HepG2 (cell line): Measurements from ENCODE around the gene TSGA10. TPM values are rescaled to one million over a fixed set of nuclear protein-coding genes. Genes with fewer than 3 reads are reported as not detected.

ENCODE experiments used
- ATAC-seq: fragments of 200-7000 bp; cut with Tn5 transposase; 3 replicates; pipeline ENCODE4 v1.9.1; 2020; ENCODE audit warnings: mild to moderate bottlenecking, moderate library complexity
- BruUV-seq: library from RNA; stranded (reverse); fragments of 400-500 nt; replicated peaks from 2 replicates; lab custom pipeline; 2021; lab: Mats Ljungman, UMichigan
- CTCF ChIA-PET: fragments of 300-600 bp; formaldehyde crosslinking; extraction: SDS; loops from one replicate; lab custom pipeline; 2021; ENCODE audit warnings: low total read pairs, inconsistent platforms, low intra/inter-chr PET ratio; lab: Yijun Ruan, JAX
- POLR2A ChIA-PET: fragments of 350-600 bp; sonication (Branson Sonifier 250); formaldehyde crosslinking; loops from one replicate; lab custom pipeline; 2020; ENCODE audit warnings: antibody characterized with exemption, inconsistent platforms; lab: Yijun Ruan, JAX
- DNase-seq: peaks from one replicate; pipeline ENCODE4 v3.0.0-alpha.2; 2015; ENCODE audit warnings: low spot score
- FAIRE-seq: peaks from 3 replicates; lab custom pipeline; 2011; peaks lifted over from hg19 to GRCh38; lab: Jason Lieb, UNC
- H2AFZ ChIP-seq: one replicate; pipeline ENCODE4 v1.6.1; 2011; ENCODE audit warnings: low read length, inconsistent platforms
- H3K27ac ChIP-seq: fragments of 300-600 bp; 3 replicates; pipeline ENCODE4 v1.8.0; 2011; ENCODE audit warnings: mixed run types, mild to moderate bottlenecking, mixed read lengths, low read length, inconsistent platforms; ENCODE audit not compliant: insufficient read depth; ENCODE audit errors: extremely low read length
- H3K27me3 ChIP-seq, 2 experiments: fragments of 200-600 bp in 1 of 2; 2 replicates in 1 of 2; 3 replicates in 1 of 2; pipeline versions ENCODE4 v1.6.0 to v1.8.0; 2011; ENCODE audit warnings: low read length in 2 of 2, mild to moderate bottlenecking in 2 of 2, moderate library complexity in 2 of 2, inconsistent platforms in 1 of 2; ENCODE audit not compliant: insufficient read depth in 2 of 2, control insufficient read depth in 1 of 2
- H3K36me3 ChIP-seq, 2 experiments: fragments of 200-600 bp in 1 of 2; replicated peaks in 1 of 2; 2 replicates in 1 of 2; 3 replicates in 1 of 2; pipeline versions ENCODE4 v1.5.1 to v1.8.0; 2011; ENCODE audit warnings: low read length in 2 of 2, inconsistent platforms in 1 of 2; ENCODE audit not compliant: insufficient read depth in 2 of 2, control insufficient read depth in 1 of 2
- H3K4me1 ChIP-seq: 2 replicates; pipeline ENCODE4 v1.5.1; 2012; ENCODE audit warnings: low read length, inconsistent platforms; ENCODE audit not compliant: insufficient read depth
- H3K4me2 ChIP-seq: 2 replicates; pipeline ENCODE4 v1.6.0; 2011; ENCODE audit warnings: low read depth, low read length, inconsistent platforms
- H3K4me3 ChIP-seq, 3 experiments: fragments of 200-600 bp in 1 of 3; sonication (generic), shearing (Covaris generic) in 1 of 3; replicated peaks in 1 of 3; 2 replicates each; pipeline ENCODE4 v1.5.1; 2011 to 2016; ENCODE audit warnings: low read length in 3 of 3, inconsistent platforms in 2 of 3, low read depth in 2 of 3, mild to moderate bottlenecking in 2 of 3, control low read depth in 1 of 3, mixed read lengths in 1 of 3; ENCODE audit not compliant: insufficient read depth in 1 of 3
- H3K79me2 ChIP-seq: one replicate; pipeline ENCODE4 v1.6.1; 2011; ENCODE audit warnings: low read length, inconsistent platforms; ENCODE audit not compliant: insufficient read depth
- H3K9ac ChIP-seq: 2 replicates; pipeline ENCODE4 v1.6.0; 2011; ENCODE audit warnings: mild to moderate bottlenecking, low read depth, low read length, inconsistent platforms; ENCODE audit not compliant: insufficient read depth
- H3K9me3 ChIP-seq: 2 replicates; pipeline ENCODE4 v1.5.1; 2012; ENCODE audit warnings: mild to moderate bottlenecking, low read length
- H4K20me1 ChIP-seq: 2 replicates; pipeline ENCODE4 v1.6.0; 2011; ENCODE audit warnings: inconsistent platforms, mild to moderate bottlenecking, low read length, moderate library complexity; ENCODE audit not compliant: insufficient read depth
- BCL3 ChIP-seq: sonication (generic); formaldehyde crosslinking; IDR thresholded peaks from 2 replicates; pipeline ENCODE4 v1.5.1; 2020; ENCODE audit warnings: mild to moderate bottlenecking, missing genetic modification reagents, moderate library complexity
- CCAR2 ChIP-seq: fragments of 200-400 bp; formaldehyde crosslinking; optimal IDR thresholded peaks from 2 replicates; pipeline ENCODE3; 2018; ENCODE audit warnings: low read depth, mild to moderate bottlenecking, low read length, moderate library complexity
- ERF ChIP-seq: IDR thresholded peaks from 2 replicates; pipeline ENCODE4 v1.6.1; 2018; ENCODE audit warnings: missing biosample characterization, missing genetic modification reagents
- ESRRA ChIP-seq: sonication (generic); formaldehyde crosslinking; IDR thresholded peaks from 2 replicates; pipeline ENCODE4 v1.5.1; 2020; ENCODE audit warnings: mild to moderate bottlenecking, low read depth, missing genetic modification reagents
- KLF6 ChIP-seq: IDR thresholded peaks from 2 replicates; pipeline ENCODE4 v1.8.0; 2016; ENCODE audit warnings: missing biosample characterization, missing genetic modification reagents
- PLRG1 ChIP-seq: fragments of 450-650 bp; conservative IDR thresholded peaks from 2 replicates; pipeline ENCODE4 v1.6.1; 2016
- POGZ ChIP-seq: sonication (generic); formaldehyde crosslinking; IDR thresholded peaks from 2 replicates; pipeline ENCODE4 v1.4.0; 2020; ENCODE audit warnings: mild to moderate bottlenecking, missing genetic modification reagents
- TCF12 ChIP-seq, 2 experiments: fragments of 450-650 bp in 1 of 2; sonication (generic) in 1 of 2; formaldehyde crosslinking in 1 of 2; IDR thresholded peaks; 2 replicates each; pipeline versions ENCODE4 v1.6.1 to v1.8.0; 2017 to 2022; ENCODE audit warnings: antibody characterized with exemption in 1 of 2, mild to moderate bottlenecking in 1 of 2, missing genetic modification reagents in 1 of 2, moderate library complexity in 1 of 2
- TRIM24 ChIP-seq: sonication (generic); formaldehyde crosslinking; IDR thresholded peaks from 2 replicates; pipeline ENCODE4 v1.8.0; 2022; ENCODE audit warnings: mild to moderate bottlenecking, missing genetic modification reagents
- ZFP36 ChIP-seq: fragments of 150-350 bp; IDR thresholded peaks from 2 replicates; pipeline ENCODE4 v1.6.1; 2018; ENCODE audit warnings: borderline replicate concordance, low read length, low read depth; ENCODE audit not compliant: partially characterized antibody
- ZNF101 ChIP-seq: sonication (generic); formaldehyde crosslinking; IDR thresholded peaks from 2 replicates; pipeline ENCODE4 v1.4.0; 2020; ENCODE audit warnings: mild to moderate bottlenecking, low read depth, missing genetic modification reagents, borderline replicate concordance
- ZNF121 ChIP-seq: sonication (generic); formaldehyde crosslinking; IDR thresholded peaks from 2 replicates; pipeline ENCODE4 v1.5.0; 2020; ENCODE audit warnings: mild to moderate bottlenecking, missing genetic modification reagents
- ZNF276 ChIP-seq: sonication (generic); formaldehyde crosslinking; IDR thresholded peaks from 2 replicates; pipeline ENCODE4 v1.4.0; 2020; ENCODE audit warnings: mild to moderate bottlenecking, low read depth, missing genetic modification reagents
- ZNF414 ChIP-seq: sonication (generic); formaldehyde crosslinking; IDR thresholded peaks from 2 replicates; pipeline ENCODE4 v1.5.0; 2020; ENCODE audit warnings: missing genetic modification reagents
- ZNF550 ChIP-seq: sonication (generic); formaldehyde crosslinking; IDR thresholded peaks from 2 replicates; pipeline ENCODE4 v1.4.0; 2020; ENCODE audit warnings: mild to moderate bottlenecking, missing genetic modification reagents, borderline replicate concordance
- whole genome bisulfite sequencing: methylation state at CpG from one replicate; pipeline ENCODE4 v1.1.6; 2017; ENCODE audit warnings: low lambda C conversion rate; 5-methylcytosine and 5-hydroxymethylcytosine counted together
- in situ Hi-C: cut with HindIII; loops from 2 replicates; pipeline ENCODE4 v1.10.0; 2017; ENCODE audit warnings: low pct_unique_long_range_greater_than_20kb; ENCODE audit not compliant: extremely low pct_ligation_motif_present
- intact Hi-C: fragments of 100-400 bp; cut with micrococcal nuclease; formaldehyde crosslinking; loops from one replicate; pipeline ENCODE4 v1.10.0; 2022; ENCODE audit not compliant: unreplicated experiment
- polyA plus RNA-seq, 8 experiments: library from polyadenylated mRNA; depleted of rRNA in 3 of 8; stranded (reverse) in 7 of 8; unstranded in 1 of 8; fragments of >200 nt; fragmentation: Illumina TruSeq in 4 of 8; extraction: Trizol in 4 of 8; gene quantifications; 2 replicates each; pipeline versions ENCODE4 v1.2.1 to v1.2.3, GENCODE V29; 2011 to 2016; ENCODE audit warnings: low read depth in 4 of 8, missing spikeins in 1 of 8, mixed read lengths in 1 of 8; ENCODE audit not compliant: insufficient read depth in 1 of 8
- total RNA-seq, 5 experiments: library from RNA; depleted of rRNA; stranded (reverse); fragments of >200 nt; fragmentation: Illumina TruSeq; extraction: Trizol; gene quantifications; 2 replicates each; pipeline ENCODE4 v1.2.3, GENCODE V29; 2016; ENCODE audit warnings: low read depth in 1 of 5
- TF ChIP-seq, protein P1 (sequence below): sonication (generic); formaldehyde crosslinking; IDR thresholded peaks from 2 replicates; pipeline ENCODE4 v1.8.1; 2023; ENCODE audit warnings: mild to moderate bottlenecking, missing genetic modification reagents, borderline replicate concordance
- TF ChIP-seq, protein P2 (sequence below), 2 experiments: fragments of 450-650 bp in 1 of 2; sonication (generic) in 1 of 2; formaldehyde crosslinking; IDR thresholded peaks; 2 replicates each; pipeline versions ENCODE4 v1.5.0 to v1.8.0; 2020 to 2022; ENCODE audit warnings: mild to moderate bottlenecking in 1 of 2, missing genetic modification reagents in 1 of 2

Gene TSGA10
- total and polyA plus RNA-seq, 2 of the 13 experiments (the other 11 are each of a cell fraction or from before 2014, with no cell fraction given): 4.7 to 13.1 TPM

DNA sequence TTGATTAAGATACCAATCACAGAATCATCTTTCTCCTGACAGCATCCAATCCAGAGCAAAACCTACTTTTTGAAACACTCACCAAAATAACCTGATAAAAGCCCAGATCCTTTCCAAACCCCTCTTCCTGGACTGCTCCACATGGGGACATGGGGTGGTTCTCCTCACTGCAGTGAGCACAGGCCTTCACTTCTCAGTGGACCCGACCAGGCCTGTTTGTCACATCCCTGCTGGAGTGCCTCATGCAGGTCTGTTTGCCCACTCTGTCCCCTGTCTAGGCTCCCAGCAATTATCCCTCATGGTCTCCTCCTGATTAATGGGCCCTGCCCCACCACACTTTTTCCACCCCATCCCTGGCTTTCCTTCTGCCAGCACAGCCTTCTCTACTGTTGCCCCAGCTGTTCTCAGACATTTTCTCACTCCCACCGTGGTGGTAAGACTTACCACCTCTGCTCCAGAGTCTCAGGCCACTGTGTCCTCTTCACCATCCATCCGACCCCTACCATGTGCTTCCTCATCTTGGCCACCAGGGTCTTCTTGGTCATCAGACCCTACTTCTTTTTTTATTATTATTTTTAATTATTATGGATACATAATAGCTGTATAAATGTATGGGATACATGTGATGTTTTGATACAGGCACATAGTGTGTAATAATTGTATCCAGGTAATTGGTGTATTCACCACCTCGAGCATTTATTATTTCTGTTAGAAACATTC, 47.4 kb upstream of the TSGA10 start:
- in situ Hi-C loops (no loop called here), intact Hi-C loops (no loop called here)
- Histone ChIP-seq H3K4me2 (no peak overlapping the region), H3K9ac (no peak overlapping the region), H2AFZ (no peak overlapping the region), H3K4me3 (no peak overlapping the region), H3K4me1 (no peaks in the 10 kb centered on the region), H3K79me2 (no peaks in the 10 kb centered on the region), H3K27me3 (no peaks in the 10 kb centered on the region), H3K9me3 (peaks cover 5% of the 10 kb centered on the region; the same call in 1 of the 2 replicates)
- BruUV-seq: no TSS peak
- ChIA-PET CTCF (no interaction called here), POLR2A (no interaction called here)
- DNase-seq (no peak), FAIRE-seq (peak; percentile 37)
- TF ChIP-seq CCAR2: no peak
- TF ChIP-seq PLRG1: no peak
- no peak for TF ChIP-seq TCF12 (IDR thresholded peaks at IDR 0.05)
- no peak for TF ChIP-seq TCF12 (CRISPR knock-in tag; IDR thresholded peaks at IDR 0.05)
- TF ChIP-seq ESRRA (CRISPR knock-in tag): no peak
- TF ChIP-seq POGZ (CRISPR knock-in tag): no peak
- no peak for TF ChIP-seq ZNF276 (CRISPR knock-in tag)
- no peak for TF ChIP-seq ZNF414 (CRISPR knock-in tag)
- no peak for TF ChIP-seq ERF (CRISPR knock-in tag)
- TF ChIP-seq BCL3 (CRISPR knock-in tag): no peak
- TF ChIP-seq, protein P1, sequence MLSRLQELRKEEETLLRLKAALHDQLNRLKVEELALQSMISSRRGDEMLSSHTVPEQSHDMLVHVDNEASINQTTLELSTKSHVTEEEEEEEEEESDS: no peak
- no peak for TF ChIP-seq ZFP36
- no peak for TF ChIP-seq KLF6
- TF ChIP-seq TRIM24: no peak
- TF ChIP-seq ZNF121 (CRISPR knock-in tag): no peak
- no peak for TF ChIP-seq ZNF101
- no peak for TF ChIP-seq ZNF550 (CRISPR knock-in tag)
- TF ChIP-seq, protein P2, sequence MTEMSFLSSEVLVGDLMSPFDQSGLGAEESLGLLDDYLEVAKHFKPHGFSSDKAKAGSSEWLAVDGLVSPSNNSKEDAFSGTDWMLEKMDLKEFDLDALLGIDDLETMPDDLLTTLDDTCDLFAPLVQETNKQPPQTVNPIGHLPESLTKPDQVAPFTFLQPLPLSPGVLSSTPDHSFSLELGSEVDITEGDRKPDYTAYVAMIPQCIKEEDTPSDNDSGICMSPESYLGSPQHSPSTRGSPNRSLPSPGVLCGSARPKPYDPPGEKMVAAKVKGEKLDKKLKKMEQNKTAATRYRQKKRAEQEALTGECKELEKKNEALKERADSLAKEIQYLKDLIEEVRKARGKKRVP (CRISPR knock-in tag; IDR thresholded peaks at IDR 0.05): no peak
- TF ChIP-seq, all 625 proteins: peak for 0
- Histone ChIP-seq H3K27ac (no peak overlapping the region), H3K36me3 (peaks cover 3% of the 10 kb centered on the region in 2 experiments; a peak in 4 of 5 replicates), H4K20me1 (no peaks in the 10 kb centered on the region)
- 86% methylated on average over 4 of the region's 4 CpGs for WGBS
- peak; percentile 65 for ATAC-seq
